ENCODE results near the gene STYXL2.

The STYXL2 gene

GRCh38 chr1:167081594-167082156 lies 12.2 kb upstream of the STYXL2 start:
- no peak for DNase-seq

DNA sequence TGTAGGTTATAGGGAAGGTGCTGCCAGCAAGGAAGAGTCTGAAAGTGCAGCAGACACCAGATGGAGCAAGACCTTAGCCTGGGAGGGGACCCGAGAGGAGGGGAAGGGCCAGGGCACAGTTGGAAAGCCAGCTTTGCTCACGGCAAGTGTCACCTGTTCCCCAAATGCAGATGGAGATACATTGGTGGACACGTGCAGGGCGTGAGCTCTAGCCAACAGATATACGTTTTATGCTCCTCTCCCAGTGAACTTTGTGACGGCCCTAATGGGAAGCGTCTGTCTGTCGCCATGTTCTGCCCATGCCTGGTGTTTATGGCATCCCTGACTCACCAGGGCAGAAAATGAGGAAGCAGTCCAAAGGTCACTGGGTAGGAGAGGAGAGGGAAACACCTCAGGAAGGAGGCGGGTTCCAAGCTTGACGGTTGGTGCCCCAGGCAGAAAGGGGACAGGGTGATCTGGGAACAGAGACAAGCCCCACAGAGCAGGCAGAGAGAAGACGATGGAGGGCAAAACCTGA lies 11.3 kb upstream of the STYXL2 start:
- DNase-seq, result peak; percentile 84

DNA sequence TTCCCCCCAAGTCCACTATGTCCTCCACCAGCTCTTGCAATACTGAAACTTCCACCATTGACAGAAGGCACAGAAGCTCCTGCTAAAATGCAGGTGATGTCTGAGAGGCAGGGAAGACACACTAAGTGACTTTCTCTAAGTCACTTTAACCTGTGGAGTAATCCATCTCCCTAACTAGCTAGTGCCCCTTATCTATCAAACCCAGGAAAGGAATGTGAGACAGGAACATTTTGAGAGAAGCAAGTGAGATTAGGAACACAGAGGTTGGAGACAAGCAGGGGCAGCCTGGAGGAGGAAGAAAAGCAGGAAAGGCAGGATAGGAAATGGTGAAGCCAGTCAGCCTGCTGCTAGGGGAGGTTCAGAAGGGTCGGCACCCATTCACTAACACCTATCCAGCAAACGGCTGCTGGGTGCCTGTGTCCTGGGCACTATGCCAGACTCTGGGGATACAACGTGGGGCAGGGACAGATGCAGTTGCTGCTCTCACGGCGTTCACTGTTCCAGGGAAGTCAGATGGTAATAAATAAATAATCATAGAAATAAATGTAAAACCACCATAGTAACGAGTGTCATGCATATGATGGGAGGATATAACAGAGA lies 10.7 kb upstream of the STYXL2 start:
- no peak for DNase-seq

DNA sequence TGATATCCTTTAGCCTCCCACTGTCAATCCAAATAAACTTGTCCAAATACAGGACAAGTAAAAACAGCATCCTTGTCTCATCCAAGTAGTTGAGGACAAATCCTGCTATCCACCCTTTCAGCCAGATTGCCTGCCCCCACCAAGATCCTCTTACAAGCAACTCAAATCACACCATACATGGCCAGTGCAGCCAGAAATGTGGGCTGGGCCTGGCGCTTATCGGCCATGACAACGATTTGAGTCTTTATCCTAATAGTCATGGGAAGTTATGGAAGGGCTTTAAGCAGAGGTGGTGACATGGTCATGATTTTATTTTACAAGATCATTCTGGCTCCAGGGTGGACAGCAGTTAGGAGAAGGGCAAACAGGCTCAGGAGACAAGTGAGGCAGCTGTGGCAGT lies 10.0 kb upstream of the STYXL2 start:
- no peak for DNase-seq

GRCh38 chr1:167084757-167085156 lies 9.1 kb upstream of the STYXL2 start:
- peak; percentile 67 for DNase-seq

DNA sequence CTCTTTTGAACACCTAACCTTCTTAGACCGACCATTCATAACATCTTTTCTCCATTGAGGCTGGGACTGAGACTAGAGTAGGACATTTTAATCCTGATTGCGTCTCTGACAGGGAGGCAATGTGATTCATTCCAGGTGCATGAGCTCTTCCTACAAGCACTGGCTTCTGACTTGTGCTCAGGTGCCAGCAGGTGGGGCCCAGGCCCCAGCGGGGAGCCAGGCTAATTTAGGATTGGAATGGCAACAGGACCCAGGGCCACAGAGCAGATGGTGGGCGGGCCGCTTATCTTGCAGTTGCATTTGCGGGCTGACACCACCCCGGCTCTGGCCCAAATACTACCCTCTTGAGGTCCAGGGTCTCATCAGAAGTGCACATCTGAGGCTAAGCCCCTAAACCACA lies 7.8 kb upstream of the STYXL2 start:
- DNase-seq, result no peak

- DNase-seq, result no peak
Observed at GRCh38 chr1:167086768-167087167, 7.1 kb upstream of the STYXL2 start.

GRCh38 chr1:167088746-167089417 lies 5.0 kb upstream of the STYXL2 start:
- DNase-seq, result no peak

GRCh38 chr1:167089939-167090313 lies 3.9 kb upstream of the STYXL2 start:
- no peak for DNase-seq

- peak; percentile 92 for DNase-seq
Observed at GRCh38 chr1:167090314-167090942, 3.4 kb upstream of the STYXL2 start, which contains the start of gene GPA33. Gene GPA33 (minus strand): TSS chr1:167090377. CDS start chr1:167090287, 90 bp downstream.

DNA sequence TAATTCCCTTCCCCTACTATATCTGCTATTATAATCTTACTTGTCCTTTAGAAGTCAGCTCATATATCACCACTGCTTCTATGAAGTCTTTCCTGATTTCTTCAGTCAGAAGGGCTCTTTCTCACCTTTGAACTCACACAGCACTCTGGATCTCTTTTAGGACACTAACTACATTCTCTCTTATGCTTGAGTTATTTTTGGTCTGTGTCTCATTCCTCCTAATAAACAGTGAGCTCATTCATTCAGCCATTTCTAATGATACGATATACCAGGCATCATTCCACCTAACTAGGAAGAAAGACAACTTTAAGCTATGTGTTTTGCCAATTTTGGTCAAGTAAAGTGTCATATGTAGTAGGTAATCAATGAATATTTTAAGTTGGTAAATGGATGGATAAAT lies 1.2 kb upstream of the STYXL2 start:
- no peak for DNase-seq

DNA sequence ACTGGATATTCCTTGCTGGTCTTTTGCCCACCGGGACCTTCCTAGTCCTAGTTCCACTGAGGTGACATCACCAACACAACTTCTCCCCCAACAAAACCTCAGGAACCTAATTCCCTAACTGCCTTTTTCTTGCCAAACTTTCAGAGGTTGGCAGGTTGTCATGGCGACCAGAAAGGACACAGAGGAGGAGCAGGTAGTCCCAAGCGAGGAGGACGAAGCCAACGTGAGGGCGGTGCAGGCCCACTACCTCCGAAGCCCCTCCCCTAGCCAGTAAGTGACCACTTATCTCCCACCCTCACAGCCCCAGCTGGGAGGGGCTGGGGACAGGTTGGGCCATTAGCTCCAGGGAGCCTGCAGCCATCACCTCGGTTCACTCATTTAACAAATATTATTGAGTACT lies 815 bp downstream of the STYXL2 start:
- DNase-seq, result no peak

GRCh38 chr1:167095368-167095767 lies 1.5 kb downstream of the STYXL2 start:
- no peak for DNase-seq

DNA sequence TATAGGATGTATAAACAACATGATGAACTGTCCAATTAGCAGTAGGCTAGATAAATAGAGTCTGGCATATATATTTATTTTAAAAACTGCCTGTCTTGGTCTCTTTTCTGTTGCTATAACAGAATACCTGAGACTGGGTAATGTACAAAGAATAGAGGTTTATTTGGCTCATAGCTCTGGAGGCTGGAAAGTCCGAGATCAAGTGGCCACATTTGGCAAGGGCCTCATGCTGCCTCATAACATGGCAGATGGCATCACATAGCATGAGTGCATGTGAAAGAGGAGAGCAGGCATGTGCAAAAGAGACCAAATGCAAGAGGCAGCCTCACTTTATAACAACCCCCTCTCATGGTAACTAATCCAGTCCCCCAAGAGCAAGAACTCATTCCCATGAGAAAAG lies 6.0 kb downstream of the STYXL2 start:
- no peak for DNase-seq

DNA sequence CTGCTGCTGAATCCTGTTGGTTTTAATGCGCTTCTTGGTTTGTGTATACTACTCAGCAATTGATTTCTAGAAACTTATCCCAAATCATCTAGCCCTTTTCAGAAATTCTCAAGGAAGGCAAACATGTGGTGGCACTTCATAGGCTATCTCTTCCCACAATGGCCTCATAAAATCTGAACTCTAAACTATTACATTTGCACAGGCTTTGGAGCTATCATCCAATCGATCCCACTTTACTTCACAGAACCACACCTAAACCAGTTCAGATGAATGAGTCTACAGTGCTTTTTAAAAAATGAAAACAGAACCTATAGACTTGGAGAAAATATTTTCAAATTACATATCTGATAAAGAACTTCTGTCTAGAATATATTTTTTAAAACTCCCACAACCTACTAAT lies 6.9 kb downstream of the STYXL2 start:
- no peak for DNase-seq

- DNase-seq, result no peak
Observed at GRCh38 chr1:167101754-167102153, 7.9 kb downstream of the STYXL2 start.

GRCh38 chr1:167102906-167103573 lies 9.2 kb downstream of the STYXL2 start:
- no peak for DNase-seq

DNA sequence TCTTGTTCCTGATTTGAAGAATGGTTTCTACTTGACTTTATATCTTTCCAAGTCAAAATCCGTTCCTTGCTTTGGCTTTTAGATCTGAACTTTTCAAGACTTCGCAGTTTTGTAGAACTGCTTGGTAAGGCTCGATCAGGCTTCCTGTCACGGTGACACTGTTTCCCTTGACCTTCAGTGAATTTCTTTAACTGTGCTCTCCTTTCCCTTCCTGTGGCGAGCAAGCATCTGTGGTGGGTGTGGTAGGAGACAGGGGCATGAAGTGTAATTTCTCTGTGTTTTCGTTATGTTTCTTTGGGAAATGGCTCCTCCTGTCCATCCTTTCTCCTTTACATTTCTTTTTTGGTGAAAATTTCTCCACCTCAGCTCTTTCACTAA lies 10.4 kb downstream of the STYXL2 start:
- no peak for DNase-seq

DNA sequence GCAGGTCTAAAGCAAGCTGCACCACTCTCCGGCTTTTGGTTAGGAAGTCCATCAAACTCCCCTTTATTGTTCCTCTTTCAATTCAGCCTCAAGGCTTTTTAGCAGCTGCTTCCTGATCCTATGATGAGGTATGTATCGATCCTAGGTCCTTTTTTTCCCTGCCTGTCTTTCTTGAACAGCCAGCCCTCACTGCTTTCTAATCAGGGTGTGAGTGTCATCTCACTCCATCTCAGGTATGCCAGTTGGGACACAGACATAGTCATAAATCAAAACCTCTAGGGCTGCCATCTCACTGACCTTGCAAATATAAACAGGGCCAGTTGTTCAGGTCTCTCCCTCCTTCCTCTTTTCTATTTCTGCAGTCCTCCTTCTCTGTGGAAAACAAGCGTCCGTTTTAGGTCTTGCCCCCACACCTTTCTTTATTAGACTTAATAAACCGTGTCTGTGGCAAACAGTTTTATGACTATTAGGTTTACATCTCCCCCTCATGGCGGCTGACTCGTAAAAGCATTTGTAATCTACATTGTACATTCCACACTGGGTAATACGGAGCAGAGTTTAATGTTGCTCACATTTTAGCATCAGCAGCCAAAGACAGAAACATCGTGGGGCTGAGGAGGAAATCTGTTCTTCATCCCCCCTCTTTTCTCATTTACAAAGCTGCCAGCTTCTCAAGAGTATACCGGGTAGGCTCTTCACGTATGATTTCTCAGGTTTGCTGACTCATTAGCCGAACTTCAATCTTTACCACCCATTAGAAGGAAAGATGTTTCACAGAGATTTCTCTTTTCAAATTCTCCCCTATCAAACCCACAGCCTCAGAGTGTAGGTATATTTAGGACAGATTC lies 11.6 kb downstream of the STYXL2 start:
- no peak for DNase-seq

DNA sequence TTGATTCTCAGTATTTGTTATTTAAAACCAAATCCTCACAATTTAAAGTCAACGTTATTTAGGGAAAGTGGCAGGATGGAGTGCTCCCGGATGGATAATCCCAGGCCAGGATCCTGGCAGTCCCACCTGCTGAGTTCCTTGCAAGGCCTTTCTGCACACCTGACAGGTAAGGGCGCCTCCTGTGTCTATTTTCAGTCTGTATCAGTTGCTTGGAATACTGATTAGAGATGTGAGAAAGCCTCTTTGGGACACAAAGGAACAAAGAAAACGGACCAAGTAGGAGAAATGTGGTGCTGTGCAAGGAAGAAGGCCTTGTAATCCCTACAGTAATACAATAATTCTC lies 12.2 kb downstream of the STYXL2 start:
- no peak for DNase-seq

DNA sequence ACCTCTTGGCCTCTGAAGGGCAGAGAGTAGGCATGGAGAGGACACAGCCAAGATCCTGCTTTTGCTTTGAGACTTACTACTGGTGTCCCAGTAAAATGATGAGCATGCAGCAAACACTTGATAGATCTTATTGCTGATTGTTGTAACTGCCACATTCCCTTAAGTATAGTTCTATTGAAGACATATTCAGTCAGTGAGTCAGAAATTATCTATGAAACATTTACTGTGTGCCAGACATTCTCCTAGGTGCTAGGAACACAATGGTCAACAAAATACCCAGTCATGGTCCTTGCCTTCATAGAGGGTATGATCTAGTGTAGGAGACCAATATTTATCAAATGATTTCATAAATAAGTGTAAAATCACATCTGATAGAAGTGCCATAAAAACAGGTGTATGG lies 13.6 kb downstream of the STYXL2 start:
- no peak for DNase-seq

DNA sequence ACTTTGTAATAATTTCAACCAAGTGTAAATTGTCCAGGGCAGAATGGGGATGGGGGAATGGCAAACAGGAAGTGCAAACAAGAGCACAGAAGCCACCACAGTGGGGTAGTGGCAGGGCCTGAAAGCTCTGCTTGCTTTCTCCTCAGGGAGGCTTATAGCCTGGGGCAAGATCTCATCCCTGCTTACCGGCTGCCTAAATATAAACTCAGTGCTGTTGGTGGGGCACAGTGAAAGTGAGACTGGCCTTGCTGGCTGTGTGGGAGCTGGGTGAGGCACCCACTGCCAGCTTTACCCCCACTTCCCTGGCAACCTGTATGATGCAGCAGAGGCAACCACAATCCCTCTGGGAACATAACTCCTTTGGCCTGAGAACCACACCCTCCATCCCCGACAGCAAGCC lies 15.2 kb downstream of the STYXL2 start:
- no peak for DNase-seq

DNA sequence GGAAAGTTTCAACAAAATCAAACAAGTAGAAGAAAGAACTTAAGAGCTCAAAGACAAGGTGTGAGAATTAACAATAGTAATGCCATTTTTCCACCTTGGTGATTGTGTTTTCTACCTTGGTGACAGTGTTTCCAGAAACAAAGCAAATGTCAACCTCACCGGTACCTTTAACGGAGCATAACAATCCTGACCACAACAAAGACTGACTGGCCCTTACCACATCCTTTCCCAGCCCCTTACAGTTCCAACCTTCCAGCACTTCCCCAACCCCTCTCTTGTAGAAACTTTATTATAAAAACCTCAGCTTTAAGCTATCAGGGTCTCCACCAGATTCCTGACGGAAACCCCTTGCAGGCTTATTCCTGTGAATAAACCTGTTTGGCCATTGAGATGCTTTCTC lies 16.7 kb downstream of the STYXL2 start:
- DNase-seq, result no peak
